GM19395 (cell line): ENCODE results near the gene PCDHGB6.
"Not testable (repeated sequence)": the region's sequence is repeated elsewhere in the genome, so short reads cannot be mapped to it uniquely, and the experiment has no call there.

Experiments
- ATAC-seq: cut with Tn5 transposase; IDR thresholded peaks from one replicate; pipeline ENCODE4 v1.9.1; 2021; ENCODE audit warnings: mild to moderate bottlenecking, moderate library complexity; ENCODE audit not compliant: unreplicated experiment

Gene PCDHGB6

GRCh38 chr5:141407790-141408505, at the start of gene PCDHGB6:
PCDHGB6 (plus strand) TSS chr5:141408021; CDS start chr5:141408203, 182 bp downstream.
- peak; percentile 64 for ATAC-seq

GRCh38 chr5:141359790-141360426, 47.9 kb upstream of the PCDHGB6 start, which contains the start of gene PCDHGB2:
PCDHGB2 (plus strand) TSS chr5:141359994; CDS start chr5:141360136, 142 bp downstream.
- ATAC-seq: peak; percentile 84

- no peak for ATAC-seq
Measured at GRCh38 chr5:141360685-141361084, 47.1 kb upstream of the PCDHGB6 start.

GRCh38 chr5:141362719-141363118, 45.1 kb upstream of the PCDHGB6 start:
- no peak for ATAC-seq

GRCh38 chr5:141363952-141364660, 43.7 kb upstream of the PCDHGB6 start, which contains the start of gene PCDHGA5:
PCDHGA5 (plus strand) TSS chr5:141364162; CDS start chr5:141364331, 169 bp downstream.
- no peak for ATAC-seq

- ATAC-seq: no peak
Measured at GRCh38 chr5:141366016-141366896, 41.6 kb upstream of the PCDHGB6 start.

GRCh38 chr5:141369994-141370848, 37.6 kb upstream of the PCDHGB6 start, which contains the start of gene PCDHGB3:
PCDHGB3 (plus strand) TSS chr5:141370242; CDS start chr5:141370395, 153 bp downstream.
- peak; percentile 65 for ATAC-seq

GRCh38 chr5:141371572-141372475, 36.0 kb upstream of the PCDHGB6 start:
- no peak for ATAC-seq

- ATAC-seq: no peak
Measured at GRCh38 chr5:141373673-141374317, 34.0 kb upstream of the PCDHGB6 start, which contains the start of gene PCDHGA6. PCDHGA6 (plus strand) TSS chr5:141373891; CDS start chr5:141374084, 193 bp downstream.

GRCh38 chr5:141374627-141375026, 33.2 kb upstream of the PCDHGB6 start:
- ATAC-seq: no peak

- not testable (repeated sequence) for ATAC-seq
Measured at GRCh38 chr5:141375444-141376155, 32.2 kb upstream of the PCDHGB6 start.

GRCh38 chr5:141382469-141383294, 25.1 kb upstream of the PCDHGB6 start, which contains the start of gene PCDHGA7:
PCDHGA7 (plus strand) TSS chr5:141382742; CDS start chr5:141382900, 158 bp downstream.
- no peak for ATAC-seq

- ATAC-seq: no peak
Measured at GRCh38 chr5:141383345-141383744, 24.5 kb upstream of the PCDHGB6 start.

- no peak for ATAC-seq
Measured at GRCh38 chr5:141384471-141385267, 23.2 kb upstream of the PCDHGB6 start.

- ATAC-seq: peak; percentile 83
Measured at GRCh38 chr5:141387557-141388311, 20.1 kb upstream of the PCDHGB6 start, which contains the start of gene PCDHGB4. PCDHGB4 (plus strand) TSS chr5:141387698; CDS start chr5:141387885, 187 bp downstream.
